ENCODE data around the gene C1D. TPM values are rescaled to one million over a fixed set of nuclear protein-coding genes. Genes with fewer than 3 reads are reported as not detected.

The C1D gene
- total and polyA plus RNA-seq, 2 donors (not counting 3 experiments of a cell fraction or from before 2014, with no cell fraction given): 11.4 to 14.0 TPM

DNA sequence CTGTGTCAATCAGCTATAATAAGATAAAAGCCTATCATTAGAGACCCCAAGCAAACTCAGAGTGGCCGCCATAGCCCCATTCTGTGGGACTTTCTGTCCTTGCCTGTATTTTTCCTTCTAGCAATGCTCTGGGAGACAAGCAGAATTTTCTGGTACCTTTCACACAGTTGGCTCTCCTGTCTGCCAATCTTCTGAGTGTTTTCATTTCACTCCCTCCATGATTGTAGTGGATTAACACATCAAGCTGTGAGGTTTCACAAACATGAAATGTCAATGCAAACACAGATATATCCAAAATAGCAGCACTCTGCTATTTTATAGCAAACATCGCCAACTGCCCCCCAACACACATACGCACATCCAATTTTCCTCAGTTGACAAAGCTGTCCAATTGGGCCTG, 64.9 kb downstream of the C1D start:
- Histone ChIP-seq H3K9me3 (replicated peaks; ENCODE audit: control insufficient read depth, insufficient read depth, low read length) (no peaks in the 10 kb centered on the region), H3K27me3 (ENCODE audit: control insufficient read depth in 2 of 2, insufficient read depth in 2 of 2, low read length in 2 of 2) (no peaks in the 10 kb centered on the region), H3K36me3 (ENCODE audit: control insufficient read depth in 2 of 2, extremely low read depth in 1 of 2, insufficient read depth in 2 of 2, low read length in 2 of 2) (no peaks in the 10 kb centered on the region), H3K79me2 (ENCODE audit: control insufficient read depth, insufficient read depth, low read length) (no peaks in the 10 kb centered on the region), H3K4me1 (ENCODE audit: control insufficient read depth, extremely low read depth, insufficient read depth, low read length) (peaks cover 17% of the 10 kb centered on the region), H2AFZ (ENCODE audit: low read depth, low read length) (peak overlapping the region; percentile 12), H3K9me1 (replicated peaks; ENCODE audit: control insufficient read depth, extremely low read depth, insufficient read depth, low read length) (no peaks in the 10 kb centered on the region), H3K4me3 (replicated peaks in 1 of 3; ENCODE audit: insufficient read depth in 1 of 3, low read depth in 1 of 3, low read length in 3 of 3) (no peak overlapping the region), H4K20me1 (replicated peaks; ENCODE audit: control insufficient read depth, extremely low read depth, insufficient read depth, low read length) (no peaks in the 10 kb centered on the region), H3K27ac (ENCODE audit: insufficient read depth, low read depth, low read length) (peak overlapping the region; percentile 93), H3K4me2 (ENCODE audit: insufficient read depth, low read length) (peak overlapping the region; percentile 64), H3K9ac (replicated peaks; ENCODE audit: extremely low read depth, insufficient read depth, low read length) (no peak overlapping the region)
- TF ChIP-seq FOS (IDR thresholded peaks at IDR 0.05; ENCODE audit: borderline replicate concordance, insufficient read depth, low read length) (no peak), MYC (IDR thresholded peaks at IDR 0.05; ENCODE audit: low read depth, low read length) (no peak), JUN (IDR thresholded peaks at IDR 0.05; ENCODE audit: borderline replicate concordance, insufficient read depth, insufficient read length, low read depth) (no peak), EZH2 (IDR thresholded peaks at IDR 0.05; ENCODE audit: borderline replicate concordance, low read depth, low read length, severe bottlenecking) (no peak), POLR2A (IDR thresholded peaks at IDR 0.05; ENCODE audit: low read depth, low read length) (no peak), GATA2 (IDR thresholded peaks at IDR 0.05; ENCODE audit: insufficient read depth, insufficient read length, low read depth, low read length) (no peak), POLR2AphosphoS5 (IDR thresholded peaks at IDR 0.05; ENCODE audit: insufficient read depth, low read depth, low read length) (no peak)
- TF ChIP-seq, protein P1, sequence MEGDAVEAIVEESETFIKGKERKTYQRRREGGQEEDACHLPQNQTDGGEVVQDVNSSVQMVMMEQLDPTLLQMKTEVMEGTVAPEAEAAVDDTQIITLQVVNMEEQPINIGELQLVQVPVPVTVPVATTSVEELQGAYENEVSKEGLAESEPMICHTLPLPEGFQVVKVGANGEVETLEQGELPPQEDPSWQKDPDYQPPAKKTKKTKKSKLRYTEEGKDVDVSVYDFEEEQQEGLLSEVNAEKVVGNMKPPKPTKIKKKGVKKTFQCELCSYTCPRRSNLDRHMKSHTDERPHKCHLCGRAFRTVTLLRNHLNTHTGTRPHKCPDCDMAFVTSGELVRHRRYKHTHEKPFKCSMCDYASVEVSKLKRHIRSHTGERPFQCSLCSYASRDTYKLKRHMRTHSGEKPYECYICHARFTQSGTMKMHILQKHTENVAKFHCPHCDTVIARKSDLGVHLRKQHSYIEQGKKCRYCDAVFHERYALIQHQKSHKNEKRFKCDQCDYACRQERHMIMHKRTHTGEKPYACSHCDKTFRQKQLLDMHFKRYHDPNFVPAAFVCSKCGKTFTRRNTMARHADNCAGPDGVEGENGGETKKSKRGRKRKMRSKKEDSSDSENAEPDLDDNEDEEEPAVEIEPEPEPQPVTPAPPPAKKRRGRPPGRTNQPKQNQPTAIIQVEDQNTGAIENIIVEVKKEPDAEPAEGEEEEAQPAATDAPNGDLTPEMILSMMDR (IDR thresholded peaks at IDR 0.05; ENCODE audit: extremely low read depth in 1 of 2, insufficient read depth in 1 of 2, low read depth in 1 of 2, low read length in 2 of 2): no peak
- TF ChIP-seq, protein P2, sequence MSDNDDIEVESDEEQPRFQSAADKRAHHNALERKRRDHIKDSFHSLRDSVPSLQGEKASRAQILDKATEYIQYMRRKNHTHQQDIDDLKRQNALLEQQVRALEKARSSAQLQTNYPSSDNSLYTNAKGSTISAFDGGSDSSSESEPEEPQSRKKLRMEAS (IDR thresholded peaks at IDR 0.05; ENCODE audit: insufficient read depth, insufficient read length): no peak
- POLR2A ChIA-PET: interaction anchor here (1.3 kb wide), 1 partner anchor 125 kb away, joined by 4 read pairs; no protein-coding TSS in a partner anchor
- peak; percentile 18 for FAIRE-seq
- DNase-seq (ENCODE audit: low read depth, low spot score): no peak
- dilution Hi-C loops (cut with MboI; ENCODE audit: extremely low pct_ligation_motif_present, low sequenced_read_pairs): no loop called here
- CTCF ChIA-PET: interaction anchor here (0.7 to 3.4 kb wide), 9 partner anchors 12 to 265 kb away, joined by 3 to 19 read pairs (median 7); no protein-coding TSS in a partner anchor
- intact Hi-C loops (cut with micrococcal nuclease): loop anchor here (1.0 to 10.0 kb wide), 4 partner anchors 81 to 685 kb away; no protein-coding TSS in a partner anchor
- TSS peak; percentile 75 for BruUV-seq (replicated peaks)
